HG03354 (cell line): ENCODE measurements around the gene SLC4A3.

Experiments
- ATAC-seq: cut with Tn5 transposase; IDR thresholded peaks from one replicate; pipeline ENCODE4 v1.9.1; 2021; ENCODE audit warnings: mild to moderate bottlenecking; ENCODE audit not compliant: unreplicated experiment, poor library complexity, severe bottlenecking

Gene SLC4A3

GRCh38 chr2:219611866-219612576 is 15.4 kb upstream of the SLC4A3 start:
- no peak for ATAC-seq

GRCh38 chr2:219612577-219613286 is 14.7 kb upstream of the SLC4A3 start:
- ATAC-seq, result no peak

GRCh38 chr2:219613461-219614070 is 13.9 kb upstream of the SLC4A3 start:
- ATAC-seq, result no peak

- ATAC-seq, result no peak
These were observed 13.2 kb upstream of the SLC4A3 start for GRCh38 chr2:219614076-219614860.

GRCh38 chr2:219615036-219615435 is 12.4 kb upstream of the SLC4A3 start:
- no peak for ATAC-seq

GRCh38 chr2:219615894-219616293 is 11.5 kb upstream of the SLC4A3 start:
- no peak for ATAC-seq

- no peak for ATAC-seq
These were observed 10.9 kb upstream of the SLC4A3 start for GRCh38 chr2:219616550-219616949.

GRCh38 chr2:219618733-219619122 is 8.7 kb upstream of the SLC4A3 start:
- ATAC-seq, result no peak

- no peak for ATAC-seq
These were observed 8.2 kb upstream of the SLC4A3 start for GRCh38 chr2:219619235-219619634.

- ATAC-seq, result no peak
These were observed 6.9 kb upstream of the SLC4A3 start for GRCh38 chr2:219620546-219620945.

GRCh38 chr2:219621935-219622334 is 5.5 kb upstream of the SLC4A3 start:
- ATAC-seq, result no peak

- no peak for ATAC-seq
These were observed 5.0 kb upstream of the SLC4A3 start for GRCh38 chr2:219622472-219622871.

GRCh38 chr2:219624565-219624964 is 2.9 kb upstream of the SLC4A3 start:
- ATAC-seq, result no peak

GRCh38 chr2:219625179-219625578 is 2.3 kb upstream of the SLC4A3 start:
- no peak for ATAC-seq

- ATAC-seq, result no peak
These were observed 890 bp upstream of the SLC4A3 start for GRCh38 chr2:219626540-219626939.

- no peak for ATAC-seq
These were observed 980 bp downstream of the SLC4A3 start for GRCh38 chr2:219628235-219628985.

- no peak for ATAC-seq
These were observed 1.8 kb downstream of the SLC4A3 start for GRCh38 chr2:219628986-219629901.

GRCh38 chr2:219629976-219630695 is 2.7 kb downstream of the SLC4A3 start:
- no peak for ATAC-seq
